Measurements from ENCODE around the gene DDX6. TPM values are rescaled to one million over a fixed set of nuclear protein-coding genes. Genes with fewer than 3 reads are reported as not detected.
"Not testable (repeated sequence)": the region's sequence is repeated elsewhere in the genome, so short reads cannot be mapped to it uniquely, and the experiment has no call there.

DDX6 gene
- total and polyA plus RNA-seq, 9 of the 15 experiments (the other 6 are each of a cell fraction or from before 2014, with no cell fraction given): 10.0 to 102 (median 58.2) TPM

GRCh38 chr11:118768690-118769089 is 22.3 kb downstream of the DDX6 start:
- H3K4me1 ChIP-seq (replicated peaks in 1 of 2; ENCODE audit: control insufficient read depth in 2 of 2, insufficient read depth in 2 of 2, low read length in 2 of 2): 0 out of 5 replicates have a peak, but pooled peaks cover 0 to 4% of the 10 kb centered on the region in 2 experiments
- 73% methylated on average over 2 of the region's 3 CpGs for WGBS (ENCODE audit: insufficient coverage, low coverage, missing lambda C conversion rate)
- peaks cover 68% of the 10 kb centered on the region for H3K79me2 ChIP-seq (ENCODE audit: control insufficient read depth, insufficient read depth, low read length)
- no peak overlapping the region for H3K27ac ChIP-seq (ENCODE audit: extremely low read depth, low read depth, low read length)
- TF ChIP-seq SMAD3 (CRISPR knock-in tag; conservative IDR thresholded peaks at IDR 0.05): no peak
- no peak for TF ChIP-seq ZNF444 (CRISPR knock-in tag; IDR thresholded peaks at IDR 0.05)
- TF ChIP-seq DIDO1 (tag; IDR thresholded peaks at IDR 0.05; ENCODE audit: low read depth): no peak
- intact Hi-C loops (cut with micrococcal nuclease) (no loop called here), in situ Hi-C loops (cut with MboI) (no loop called here)
- H3K9me3 ChIP-seq (replicated peaks; ENCODE audit: control insufficient read depth, insufficient read depth, low read depth, low read length): 0 out of 2 replicates have a peak, but pooled peaks cover 2% of the 10 kb centered on the region
- no peaks in the 10 kb centered on the region for H3K27me3 ChIP-seq (ENCODE audit: control insufficient read depth in 2 of 2, insufficient read depth in 2 of 2, low read length in 2 of 2)
- no peak for FAIRE-seq
- H3K9me1 ChIP-seq (ENCODE audit: control insufficient read depth, insufficient read depth, low read length): no peaks in the 10 kb centered on the region
- ChIA-PET CTCF (ENCODE audit: low intra/inter-chr PET ratio) (no interaction called here), POLR2A (interaction anchor here (0.8 to 2.3 kb wide), 6 partner anchors 8 to 77 kb away, joined by 3 to 7 read pairs (median 5); partner anchors contain the start of gene DDX6)
- no TSS peak for BruUV-seq (replicated peaks)
- no peaks in the 10 kb centered on the region for H4K20me1 ChIP-seq (replicated peaks; ENCODE audit: control insufficient read depth, insufficient read depth, low read length)
- DNase-seq (ENCODE audit: extremely low read depth in 1 of 4, low spot score in 3 of 4): no peak
- no peak overlapping the region for H3K4me2 ChIP-seq (ENCODE audit: insufficient read depth, low read length)
- peaks cover 83% of the 10 kb centered on the region for H3K36me3 ChIP-seq (ENCODE audit: control insufficient read depth, insufficient read depth, low read length)
- no peak overlapping the region for H3K4me3 ChIP-seq
- H3K9ac ChIP-seq (ENCODE audit: insufficient read depth in 1 of 2, low read depth in 2 of 2, low read length in 2 of 2): no peak overlapping the region; a peak in 1 of 4 replicates
- peak; percentile 32; the same call in 2 of the 3 replicates for ATAC-seq
- H2AFZ ChIP-seq (ENCODE audit: low read depth, low read length): no peak overlapping the region

- intact Hi-C loops (cut with micrococcal nuclease) (no loop called here), in situ Hi-C loops (cut with MboI) (no loop called here)
- TF ChIP-seq ZNF121 (CRISPR knock-in tag; conservative IDR thresholded peaks at IDR 0.05): peak; percentile 72
- TF ChIP-seq, protein P1, sequence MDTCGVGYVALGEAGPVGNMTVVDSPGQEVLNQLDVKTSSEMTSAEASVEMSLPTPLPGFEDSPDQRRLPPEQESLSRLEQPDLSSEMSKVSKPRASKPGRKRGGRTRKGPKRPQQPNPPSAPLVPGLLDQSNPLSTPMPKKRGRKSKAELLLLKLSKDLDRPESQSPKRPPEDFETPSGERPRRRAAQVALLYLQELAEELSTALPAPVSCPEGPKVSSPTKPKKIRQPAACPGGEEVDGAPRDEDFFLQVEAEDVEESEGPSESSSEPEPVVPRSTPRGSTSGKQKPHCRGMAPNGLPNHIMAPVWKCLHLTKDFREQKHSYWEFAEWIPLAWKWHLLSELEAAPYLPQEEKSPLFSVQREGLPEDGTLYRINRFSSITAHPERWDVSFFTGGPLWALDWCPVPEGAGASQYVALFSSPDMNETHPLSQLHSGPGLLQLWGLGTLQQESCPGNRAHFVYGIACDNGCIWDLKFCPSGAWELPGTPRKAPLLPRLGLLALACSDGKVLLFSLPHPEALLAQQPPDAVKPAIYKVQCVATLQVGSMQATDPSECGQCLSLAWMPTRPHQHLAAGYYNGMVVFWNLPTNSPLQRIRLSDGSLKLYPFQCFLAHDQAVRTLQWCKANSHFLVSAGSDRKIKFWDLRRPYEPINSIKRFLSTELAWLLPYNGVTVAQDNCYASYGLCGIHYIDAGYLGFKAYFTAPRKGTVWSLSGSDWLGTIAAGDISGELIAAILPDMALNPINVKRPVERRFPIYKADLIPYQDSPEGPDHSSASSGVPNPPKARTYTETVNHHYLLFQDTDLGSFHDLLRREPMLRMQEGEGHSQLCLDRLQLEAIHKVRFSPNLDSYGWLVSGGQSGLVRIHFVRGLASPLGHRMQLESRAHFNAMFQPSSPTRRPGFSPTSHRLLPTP (IDR thresholded peaks at IDR 0.05; ENCODE audit: borderline replicate concordance, extremely low read depth, insufficient read length): no peak
- Histone ChIP-seq H3K4me3 (no peak overlapping the region), H3K4me1 (replicated peaks in 1 of 2; ENCODE audit: control insufficient read depth in 2 of 2, insufficient read depth in 2 of 2, low read length in 2 of 2) (0 out of 5 replicates have a peak, but pooled peaks cover 0 to 4% of the 10 kb centered on the region in 2 experiments), H2AFZ (ENCODE audit: low read depth, low read length) (no peak overlapping the region), H4K20me1 (replicated peaks; ENCODE audit: control insufficient read depth, insufficient read depth, low read length) (no peaks in the 10 kb centered on the region), H3K9ac (ENCODE audit: insufficient read depth in 1 of 2, low read depth in 2 of 2, low read length in 2 of 2) (no peak overlapping the region), H3K9me1 (ENCODE audit: control insufficient read depth, insufficient read depth, low read length) (no peaks in the 10 kb centered on the region), H3K27me3 (ENCODE audit: control insufficient read depth in 2 of 2, insufficient read depth in 2 of 2, low read length in 2 of 2) (no peaks in the 10 kb centered on the region), H3K79me2 (ENCODE audit: control insufficient read depth, insufficient read depth, low read length) (peaks cover 43% of the 10 kb centered on the region), H3K36me3 (ENCODE audit: control insufficient read depth, insufficient read depth, low read length) (peaks cover 81% of the 10 kb centered on the region), H3K9me3 (replicated peaks; ENCODE audit: control insufficient read depth, insufficient read depth, low read depth, low read length) (0 out of 2 replicates have a peak, but pooled peaks cover 2% of the 10 kb centered on the region), H3K27ac (ENCODE audit: extremely low read depth, low read depth, low read length) (no peak overlapping the region), H3K4me2 (ENCODE audit: insufficient read depth, low read length) (no peak overlapping the region)
- BruUV-seq (replicated peaks): no TSS peak
- POLR2A ChIA-PET: interaction anchor here (0.7 to 1.1 kb wide), 3 partner anchors 9 to 24 kb away, joined by 3 read pairs; no protein-coding TSS in a partner anchor
- ATAC-seq (no peak), DNase-seq (ENCODE audit: extremely low read depth in 1 of 4, low spot score in 3 of 4) (no peak), FAIRE-seq (no peak)
- CTCF ChIA-PET (ENCODE audit: low intra/inter-chr PET ratio): no interaction called here
- 98% methylated on average over 4 of the region's 4 CpGs for WGBS (ENCODE audit: insufficient coverage, low coverage, missing lambda C conversion rate)
Observed at GRCh38 chr11:118766035-118766434, 24.9 kb downstream of the DDX6 start.

GRCh38 chr11:118765095-118765691 is 25.8 kb downstream of the DDX6 start:
- CTCF ChIA-PET (ENCODE audit: low intra/inter-chr PET ratio); DNase-seq (ENCODE audit: extremely low read depth in 1 of 4, low spot score in 3 of 4); H3K4me2 ChIP-seq (ENCODE audit: insufficient read depth, low read length); H3K27me3 ChIP-seq (ENCODE audit: control insufficient read depth in 2 of 2, insufficient read depth in 2 of 2, low read length in 2 of 2); in situ Hi-C loops (cut with MboI); BruUV-seq (replicated peaks); H3K9me3 ChIP-seq (replicated peaks; ENCODE audit: control insufficient read depth, insufficient read depth, low read depth, low read length); H3K9me1 ChIP-seq (ENCODE audit: control insufficient read depth, insufficient read depth, low read length); FAIRE-seq; intact Hi-C loops (cut with micrococcal nuclease); ATAC-seq; H3K4me3 ChIP-seq; H3K4me1 ChIP-seq (replicated peaks in 1 of 2; ENCODE audit: control insufficient read depth in 2 of 2, insufficient read depth in 2 of 2, low read length in 2 of 2); H4K20me1 ChIP-seq (replicated peaks; ENCODE audit: control insufficient read depth, insufficient read depth, low read length); H3K9ac ChIP-seq (ENCODE audit: insufficient read depth in 1 of 2, low read depth in 2 of 2, low read length in 2 of 2); H2AFZ ChIP-seq (ENCODE audit: low read depth, low read length); H3K27ac ChIP-seq (ENCODE audit: extremely low read depth, low read depth, low read length): not testable (repeated sequence)
- Histone ChIP-seq H3K36me3 (ENCODE audit: control insufficient read depth, insufficient read depth, low read length) (peaks cover 80% of the 10 kb centered on the region), H3K79me2 (ENCODE audit: control insufficient read depth, insufficient read depth, low read length) (peaks cover 35% of the 10 kb centered on the region)
- 92% methylated on average over 6 of the region's 6 CpGs for WGBS (ENCODE audit: insufficient coverage, low coverage, missing lambda C conversion rate)
- POLR2A ChIA-PET: interaction anchor here (0.5 to 1.1 kb wide), 3 partner anchors 10 to 1499 kb away, joined by 3 read pairs; no protein-coding TSS in a partner anchor

Data from K562 (cell line).